Activated CD8-positive, alpha-beta memory T cell treated with anti-CD3 and anti-CD28 coated beads for 24 hours (primary cell): ENCODE measurements around the gene GALNT10.

Source experiments
- DNase-seq: peaks from one replicate; pipeline ENCODE4 v3.0.0-alpha.2; 2020

Gene GALNT10

DNA sequence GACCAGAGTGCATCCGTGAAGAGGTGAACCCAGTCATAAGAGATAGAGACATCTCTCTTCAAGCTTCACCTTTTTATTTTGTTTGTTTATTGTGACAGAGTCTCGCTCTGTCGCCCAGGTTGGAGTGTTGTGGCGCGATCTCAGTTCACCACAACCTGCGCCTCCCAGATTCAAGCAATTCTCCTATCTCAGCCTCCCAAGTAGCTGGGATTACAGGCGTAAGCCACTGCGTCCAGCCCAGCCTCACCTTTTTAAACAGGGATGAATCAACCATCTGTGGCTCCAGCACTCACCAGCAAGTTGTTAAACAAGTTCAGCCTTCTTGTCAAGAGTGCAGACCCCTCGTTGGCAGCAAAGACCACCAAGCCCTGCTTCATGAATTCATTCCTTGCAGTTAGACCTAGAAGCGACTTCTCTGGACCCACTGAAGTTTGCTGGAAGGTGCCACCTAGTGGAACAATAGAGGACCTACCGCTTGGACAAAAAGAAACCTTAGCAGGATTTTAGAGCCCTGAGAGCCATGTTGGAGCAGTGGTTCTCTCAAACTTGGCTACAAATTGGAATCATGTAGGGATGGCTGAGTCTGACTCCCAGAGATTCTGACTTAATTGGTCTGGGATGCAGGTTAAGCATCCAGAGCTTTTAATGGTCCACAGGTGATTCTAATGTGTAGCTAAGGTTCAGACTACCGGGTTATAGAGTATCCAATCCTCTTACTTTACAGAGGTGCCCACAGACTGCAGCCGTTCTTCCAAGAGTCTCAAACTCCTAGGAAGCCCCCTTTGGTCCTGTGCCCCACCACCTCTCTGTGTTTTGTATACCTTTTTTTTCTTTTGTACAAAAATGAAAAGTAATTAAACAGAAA, 10.5 kb upstream of the GALNT10 start:
- DNase-seq, result no peak

DNA sequence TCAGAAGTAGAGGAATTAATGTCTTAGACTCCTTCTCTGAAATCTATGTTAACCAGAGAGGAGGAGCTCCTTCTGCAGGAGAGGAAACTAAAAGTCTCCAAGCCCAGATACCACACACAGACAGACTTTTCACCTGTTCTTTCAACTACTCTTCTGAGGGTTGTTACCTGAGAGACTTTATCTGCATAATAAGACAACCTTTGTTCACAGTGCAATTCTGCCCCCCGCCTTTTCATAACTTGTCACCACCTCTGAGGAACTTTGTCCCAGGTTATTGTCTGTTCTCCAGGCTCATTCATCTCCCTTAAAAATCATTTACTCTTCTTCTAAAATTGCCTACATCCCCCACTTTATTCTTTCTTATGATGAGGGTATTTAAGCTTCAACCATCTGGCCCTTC, 9.4 kb upstream of the GALNT10 start:
- no peak for DNase-seq

GRCh38 chr5:154189256-154189818, 1.2 kb upstream of the GALNT10 start:
- DNase-seq, result no peak

GRCh38 chr5:154189819-154190594, 526 bp upstream of the GALNT10 start:
- peak; percentile 92 for DNase-seq

DNA sequence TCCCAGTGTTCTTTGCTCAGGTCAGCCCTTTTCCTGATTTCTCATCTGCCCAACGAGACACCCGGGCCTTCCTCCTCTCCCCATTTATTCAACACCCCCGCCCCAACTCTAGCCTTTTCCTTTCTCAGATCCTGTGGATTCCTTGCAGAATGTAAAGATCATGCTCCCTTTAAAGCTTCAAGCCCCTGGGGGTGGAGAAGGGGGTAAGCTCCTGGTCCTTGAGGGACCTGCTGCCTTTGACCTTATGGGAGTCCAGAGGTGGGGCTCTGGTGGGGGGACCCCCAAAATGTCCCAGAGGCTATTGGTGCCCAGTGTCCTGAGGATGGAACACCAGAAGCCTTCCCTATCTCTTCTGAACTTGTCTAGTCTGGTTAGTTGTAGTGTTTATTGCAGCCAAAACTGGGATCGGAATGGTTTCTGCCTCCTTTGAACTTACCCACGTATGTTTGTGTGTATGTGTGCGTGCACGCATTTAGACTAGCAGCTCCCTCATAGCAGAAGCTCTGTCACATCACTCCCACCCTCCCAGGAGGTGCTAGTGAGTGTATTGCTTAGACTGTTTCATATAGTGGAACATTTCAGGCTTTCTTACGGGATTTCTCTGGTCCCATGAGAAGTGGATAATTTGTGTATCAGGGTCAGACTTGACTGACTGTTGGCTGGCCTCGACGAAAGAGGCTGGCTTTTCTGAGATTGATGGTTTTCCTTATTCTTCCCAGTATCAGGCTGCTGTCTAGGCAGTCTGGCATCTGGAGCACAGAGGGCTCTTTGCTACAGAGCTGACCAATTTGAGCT, 1.1 kb downstream of the GALNT10 start:
- DNase-seq, result no peak

GRCh38 chr5:154193283-154193682, 2.8 kb downstream of the GALNT10 start:
- no peak for DNase-seq

- DNase-seq, result no peak
Observed at GRCh38 chr5:154193701-154194121, 3.2 kb downstream of the GALNT10 start.

DNA sequence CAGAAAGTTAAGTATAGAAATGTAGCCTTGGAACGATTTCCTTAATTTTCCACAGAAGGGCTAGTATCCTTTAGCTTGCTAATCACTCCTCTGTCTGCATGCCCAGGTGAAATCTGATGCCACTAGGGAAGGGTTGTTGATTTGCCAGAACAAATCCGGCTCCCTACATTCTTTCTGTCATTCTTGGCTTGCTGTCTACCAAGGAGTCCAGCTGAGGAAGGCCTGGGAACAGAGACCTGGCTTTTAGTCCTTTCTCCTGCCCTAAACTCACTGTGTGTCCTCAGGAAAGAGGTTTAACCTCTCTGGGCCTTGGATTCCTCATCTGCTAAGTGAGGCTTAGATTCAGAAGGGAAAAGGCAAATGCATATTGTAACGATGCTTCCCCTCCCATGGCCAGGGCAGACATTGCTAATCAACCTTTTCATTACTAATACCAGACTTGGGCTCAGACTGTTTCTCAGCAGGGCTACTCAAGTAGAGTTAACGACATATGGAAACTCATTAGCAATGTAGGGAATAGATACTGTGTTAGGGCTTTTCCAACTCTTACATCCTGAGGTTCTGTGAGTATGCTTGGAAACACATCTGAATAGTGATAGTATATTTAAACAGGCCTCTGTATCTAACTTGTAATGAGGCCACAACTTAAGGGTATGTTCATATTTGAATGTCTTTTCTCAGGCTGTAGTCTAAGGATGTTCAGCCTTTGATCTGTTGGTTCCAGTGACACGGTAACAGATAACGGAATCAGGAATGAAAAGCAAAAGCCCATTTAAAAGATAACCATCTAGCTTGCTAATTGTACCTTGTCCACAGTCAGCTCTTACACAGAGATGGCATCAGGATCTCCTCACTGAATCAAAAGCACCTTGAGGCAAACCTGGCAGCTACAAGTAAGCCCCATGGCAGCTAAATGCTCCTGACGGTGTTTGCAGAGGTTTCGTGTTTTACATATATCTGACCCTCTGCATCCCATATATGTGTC, 4.1 kb downstream of the GALNT10 start:
- DNase-seq, result no peak

- DNase-seq, result no peak
Observed at GRCh38 chr5:154196281-154196680, 5.7 kb downstream of the GALNT10 start.

- DNase-seq, result no peak
Observed at GRCh38 chr5:154196955-154197652, 6.6 kb downstream of the GALNT10 start.

GRCh38 chr5:154197801-154198491, 7.4 kb downstream of the GALNT10 start:
- peak; percentile 76 for DNase-seq

DNA sequence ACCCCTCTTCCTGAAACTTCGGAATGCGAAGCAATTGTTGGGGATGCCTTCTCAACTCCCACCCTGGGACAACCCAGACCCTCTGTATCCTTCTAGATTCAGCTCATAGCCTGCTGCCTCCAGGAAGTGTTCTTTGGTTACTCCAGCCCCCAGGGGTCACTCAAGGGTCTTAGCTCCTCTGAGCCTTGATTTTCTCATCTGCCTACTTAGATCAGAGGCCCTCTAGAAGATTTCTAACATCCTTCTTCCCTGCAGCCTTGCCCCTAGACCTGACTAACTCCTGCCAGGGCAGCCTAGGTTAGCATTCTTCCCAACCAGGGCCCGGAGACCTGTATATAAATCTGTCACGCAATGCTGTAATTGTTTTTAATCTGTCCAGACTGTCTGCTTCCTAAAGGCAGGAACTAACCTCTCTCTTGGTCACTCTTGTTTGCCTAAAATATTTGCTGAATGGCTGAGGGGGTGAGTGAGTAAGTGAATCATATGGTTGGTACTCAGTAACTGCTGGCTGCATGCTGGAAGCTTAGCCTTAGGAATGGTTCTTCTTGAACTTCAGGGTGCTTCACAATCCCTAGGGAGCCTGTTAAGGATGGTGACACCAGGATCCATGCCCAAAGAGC, 8.2 kb downstream of the GALNT10 start:
- DNase-seq, result no peak

GRCh38 chr5:154199263-154199662, 8.7 kb downstream of the GALNT10 start:
- DNase-seq, result no peak

DNA sequence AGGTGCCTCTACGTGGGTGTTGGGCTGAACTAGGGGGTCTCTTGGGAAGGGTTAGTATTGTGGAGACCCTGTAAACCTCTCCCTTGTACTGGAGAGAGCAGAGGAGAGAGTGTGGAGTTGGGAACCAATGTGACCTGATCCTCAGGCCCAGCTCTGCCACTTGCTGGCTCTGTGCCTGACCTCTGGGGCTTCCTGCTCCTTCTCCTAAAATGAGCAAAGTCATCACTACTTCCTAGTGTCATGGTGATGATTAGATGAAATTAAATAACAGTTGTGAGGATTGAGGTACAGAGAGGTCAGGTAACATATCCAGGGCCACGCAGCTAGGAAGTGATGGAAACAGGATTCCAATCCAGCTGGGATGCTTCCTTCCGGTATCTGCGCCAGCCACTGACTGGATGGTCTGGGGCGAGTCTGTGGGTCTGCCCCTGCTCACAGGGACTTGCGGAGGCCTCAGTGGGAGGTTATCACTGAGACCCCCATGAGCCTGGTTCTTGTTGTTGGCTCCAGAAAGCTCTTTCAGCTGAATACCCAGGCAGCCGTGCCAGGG, 9.2 kb downstream of the GALNT10 start:
- DNase-seq, result no peak

GRCh38 chr5:154200221-154200620, 9.7 kb downstream of the GALNT10 start:
- no peak for DNase-seq

- DNase-seq, result no peak
Observed at GRCh38 chr5:154201108-154201769, 10.7 kb downstream of the GALNT10 start.

DNA sequence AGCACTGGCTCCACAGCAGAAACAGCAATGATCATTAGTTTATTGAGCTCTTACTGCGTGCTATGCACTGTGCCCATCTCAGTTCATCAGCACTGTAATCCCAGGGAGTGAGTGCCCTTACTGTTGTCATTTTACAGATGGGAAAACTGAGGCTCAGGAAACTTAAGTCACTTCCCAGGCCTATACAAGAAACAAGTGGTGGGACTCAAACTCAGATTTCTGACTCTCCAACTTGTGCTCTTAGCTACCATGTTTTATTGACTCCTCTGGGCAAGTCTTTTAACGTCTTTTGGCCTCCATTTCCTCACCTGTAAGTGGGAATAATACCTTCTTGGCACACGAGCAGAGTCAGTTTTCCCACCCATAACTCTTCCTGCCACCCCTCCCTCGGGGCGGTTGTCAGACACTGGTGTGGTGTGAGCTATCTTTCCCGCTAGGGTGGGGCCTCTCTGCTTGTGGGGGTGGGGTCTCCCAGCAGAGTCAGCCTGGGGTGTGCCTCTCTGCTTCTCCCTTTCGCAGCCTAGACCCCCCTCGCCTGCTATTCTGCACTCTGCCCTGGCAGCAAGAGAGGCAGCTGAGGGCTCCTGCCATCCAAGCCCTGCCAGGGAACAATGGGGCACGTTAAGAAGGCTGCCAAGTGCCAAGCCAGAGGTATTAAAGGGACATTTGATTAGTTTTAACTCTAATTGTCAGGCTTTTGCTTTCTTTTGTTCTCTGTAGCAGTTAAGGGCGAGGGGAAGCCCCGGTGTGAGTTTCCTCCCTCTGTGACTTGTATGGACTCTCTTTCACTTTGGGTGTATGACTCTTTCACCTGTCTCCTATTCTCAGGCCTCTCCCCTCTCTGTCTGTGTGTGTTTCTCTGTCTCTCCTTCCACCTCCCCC, 12.1 kb downstream of the GALNT10 start:
- DNase-seq, result peak; percentile 77
